Activated CD4-positive, alpha-beta T cell treated with anti-CD3 and anti-CD28 coated beads for 4 hours (primary cell): ENCODE data around the gene TMUB1.
A peak's percentile ranks its signal among the peaks of the same experiment; 100 is the strongest.

Experiments
- DNase-seq, 2 donors: peaks; one replicate each; pipeline ENCODE4 v3.0.0-alpha.2; 2020

TMUB1 gene

DNA sequence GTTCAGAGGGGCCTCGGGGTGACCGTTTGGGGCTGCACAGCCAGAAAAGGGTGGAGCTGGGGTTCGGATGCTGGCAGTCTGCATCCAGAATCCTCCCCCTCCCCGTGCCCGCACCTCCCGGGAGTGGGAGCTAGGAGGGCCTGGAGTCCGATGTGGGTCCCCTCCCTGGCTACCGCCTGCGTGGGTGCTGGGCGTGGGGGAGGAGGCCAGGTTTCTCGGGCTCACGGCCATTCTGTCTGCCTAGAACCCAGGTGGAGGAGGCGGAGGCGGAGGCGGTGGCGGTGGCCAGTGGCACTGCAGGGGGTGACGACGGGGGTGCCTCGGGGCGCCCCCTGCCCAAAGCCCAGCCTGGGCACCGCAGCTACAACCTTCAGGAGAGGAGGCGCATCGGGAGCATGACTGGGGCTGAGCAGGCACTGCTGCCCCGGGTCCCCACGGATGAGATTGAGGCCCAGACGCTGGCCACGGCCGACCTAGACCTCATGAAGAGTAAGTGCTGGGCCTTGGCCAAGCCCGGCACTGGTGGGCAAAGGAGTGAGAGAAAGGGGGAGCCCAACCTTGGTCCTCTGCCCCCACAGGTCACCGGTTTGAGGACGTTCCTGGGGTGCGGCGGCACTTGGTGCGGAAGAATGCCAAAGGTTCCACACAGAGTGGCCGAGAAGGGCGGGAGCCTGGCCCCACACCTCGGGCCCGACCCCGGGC is 16.9 kb downstream of the TMUB1 start:
- no peak for DNase-seq

DNA sequence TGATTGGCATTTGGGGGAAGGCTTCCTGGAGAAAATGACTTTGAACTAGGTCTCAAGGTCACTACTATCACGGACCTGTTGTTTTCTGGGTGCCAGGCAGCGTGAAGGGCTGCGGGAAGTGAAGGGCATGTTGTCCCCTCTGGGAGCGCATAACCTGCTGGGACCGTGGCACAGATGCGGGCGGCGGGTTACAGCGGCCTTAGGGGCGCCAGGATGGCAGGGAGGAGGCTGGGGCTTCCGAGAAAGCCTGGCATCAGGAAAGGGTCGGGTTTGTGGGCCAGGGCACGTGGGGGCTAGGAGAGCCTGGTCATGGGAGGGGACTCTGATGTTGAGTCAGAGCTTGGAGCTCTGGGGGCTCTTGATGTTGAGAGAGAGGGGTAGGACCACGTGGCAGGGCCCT is 17.8 kb downstream of the TMUB1 start:
- DNase-seq = no peak

DNA sequence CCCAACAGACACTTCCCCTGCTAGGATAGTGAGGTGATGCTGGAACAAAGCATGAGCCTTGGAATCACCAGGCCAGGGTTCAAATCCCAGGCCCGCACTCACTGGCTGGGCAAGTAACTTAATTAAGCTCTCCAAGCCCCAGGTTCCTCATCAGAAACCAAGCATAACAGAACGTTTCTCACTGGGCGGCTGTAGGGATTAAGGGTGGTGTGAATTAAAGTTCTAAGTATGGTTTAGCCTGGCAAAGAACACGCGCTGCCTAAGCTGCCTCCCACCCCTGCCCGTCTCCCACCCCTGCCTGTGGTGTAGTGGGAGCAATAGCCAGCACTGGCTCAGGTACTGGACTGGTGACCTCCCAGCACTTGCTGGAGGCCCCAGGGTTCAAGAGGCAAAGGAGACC is 18.3 kb downstream of the TMUB1 start:
- no peak for DNase-seq

DNA sequence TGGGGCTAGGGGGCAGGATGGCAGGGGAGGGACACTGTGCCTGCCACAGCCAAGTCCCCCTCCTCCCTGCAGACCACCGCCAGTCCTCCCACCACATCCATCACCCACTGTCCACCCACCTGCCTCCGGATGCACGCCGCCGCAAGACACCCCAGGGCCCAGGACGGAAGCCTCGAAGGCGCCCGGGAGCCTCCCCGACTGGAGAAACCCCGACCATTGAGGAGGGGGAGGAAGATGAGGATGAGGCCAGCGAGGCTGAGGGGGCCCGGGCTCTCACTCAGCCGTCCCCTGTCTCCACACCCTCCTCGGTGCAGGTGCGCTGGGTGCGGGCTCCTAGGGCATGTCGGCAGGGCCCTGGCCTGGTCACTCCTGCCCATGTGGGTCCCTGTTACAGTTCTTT is 18.8 kb downstream of the TMUB1 start:
- no peak for DNase-seq

DNA sequence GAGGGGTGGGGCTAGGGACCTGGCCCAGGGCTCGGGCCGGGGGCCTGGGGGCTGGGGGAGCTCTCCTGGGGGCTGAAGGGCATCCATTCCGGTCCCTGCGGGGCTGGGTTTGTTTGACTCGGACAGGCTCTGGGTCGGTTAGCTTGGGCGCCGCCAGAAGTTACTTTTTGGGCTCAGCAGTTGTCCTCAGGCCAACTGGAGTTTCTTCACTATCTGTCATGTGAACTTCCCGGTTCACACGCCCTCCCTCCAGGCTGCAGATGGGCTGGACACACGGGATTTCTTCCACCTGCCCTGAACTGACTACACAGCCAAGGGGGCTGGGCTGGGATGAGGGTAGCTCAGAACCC is 20.1 kb downstream of the TMUB1 start:
- DNase-seq = no peak

DNA sequence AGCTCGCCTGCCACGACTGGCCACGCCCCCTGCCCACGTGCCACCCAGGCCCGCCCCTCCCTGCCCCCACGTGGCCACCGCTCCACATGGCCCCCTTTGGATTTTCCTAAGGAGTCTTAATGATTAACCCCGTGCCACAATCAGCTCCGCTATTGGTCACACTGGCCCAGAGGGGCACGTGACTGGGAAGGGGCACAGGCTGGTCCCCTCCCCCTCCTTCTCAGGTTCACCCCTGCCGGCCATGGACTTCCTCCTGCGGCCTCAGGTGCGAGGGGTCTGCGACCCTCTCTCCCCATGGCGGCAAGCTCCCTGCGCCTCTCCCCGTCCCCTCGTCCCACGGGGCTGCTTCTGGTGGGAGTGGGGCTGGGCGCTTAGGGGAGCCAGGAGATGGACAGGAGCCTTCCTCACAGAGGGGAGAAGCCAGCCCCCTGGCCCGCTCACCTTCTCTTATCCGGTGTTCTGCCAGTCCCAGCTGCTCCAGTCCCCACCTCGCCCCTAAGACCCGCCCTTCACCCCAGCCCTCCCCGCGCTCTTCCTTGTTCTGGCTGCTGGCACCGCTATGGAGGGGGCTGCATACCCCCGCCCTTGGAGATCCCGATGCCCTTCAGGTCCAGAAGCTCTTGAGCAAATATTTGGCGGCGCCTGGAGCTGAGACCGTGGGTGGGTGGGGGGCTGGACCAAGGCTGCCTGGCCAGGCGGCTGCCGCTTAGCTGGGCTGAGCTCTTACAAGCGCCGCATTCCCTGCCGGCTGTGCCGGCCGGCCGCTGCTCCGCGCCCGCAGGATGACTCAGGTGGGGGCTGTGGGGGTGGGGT is 20.7 kb downstream of the TMUB1 start:
- DNase-seq = no peak

DNA sequence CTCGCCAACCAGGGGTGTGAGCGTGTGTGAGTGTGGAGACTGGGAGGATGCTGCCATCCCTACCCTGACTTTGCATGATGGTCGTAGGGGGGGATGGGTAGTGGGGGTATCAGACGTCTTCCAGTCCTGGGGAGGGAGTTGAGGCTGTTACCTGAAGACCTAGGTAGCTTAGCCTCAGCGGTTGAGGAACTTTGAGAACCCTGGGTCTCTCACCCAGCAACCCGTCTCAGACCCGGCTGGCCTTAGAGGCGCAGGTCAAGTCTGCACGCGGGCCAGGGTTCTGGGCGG is 21.2 kb downstream of the TMUB1 start:
- DNase-seq = no peak

DNA sequence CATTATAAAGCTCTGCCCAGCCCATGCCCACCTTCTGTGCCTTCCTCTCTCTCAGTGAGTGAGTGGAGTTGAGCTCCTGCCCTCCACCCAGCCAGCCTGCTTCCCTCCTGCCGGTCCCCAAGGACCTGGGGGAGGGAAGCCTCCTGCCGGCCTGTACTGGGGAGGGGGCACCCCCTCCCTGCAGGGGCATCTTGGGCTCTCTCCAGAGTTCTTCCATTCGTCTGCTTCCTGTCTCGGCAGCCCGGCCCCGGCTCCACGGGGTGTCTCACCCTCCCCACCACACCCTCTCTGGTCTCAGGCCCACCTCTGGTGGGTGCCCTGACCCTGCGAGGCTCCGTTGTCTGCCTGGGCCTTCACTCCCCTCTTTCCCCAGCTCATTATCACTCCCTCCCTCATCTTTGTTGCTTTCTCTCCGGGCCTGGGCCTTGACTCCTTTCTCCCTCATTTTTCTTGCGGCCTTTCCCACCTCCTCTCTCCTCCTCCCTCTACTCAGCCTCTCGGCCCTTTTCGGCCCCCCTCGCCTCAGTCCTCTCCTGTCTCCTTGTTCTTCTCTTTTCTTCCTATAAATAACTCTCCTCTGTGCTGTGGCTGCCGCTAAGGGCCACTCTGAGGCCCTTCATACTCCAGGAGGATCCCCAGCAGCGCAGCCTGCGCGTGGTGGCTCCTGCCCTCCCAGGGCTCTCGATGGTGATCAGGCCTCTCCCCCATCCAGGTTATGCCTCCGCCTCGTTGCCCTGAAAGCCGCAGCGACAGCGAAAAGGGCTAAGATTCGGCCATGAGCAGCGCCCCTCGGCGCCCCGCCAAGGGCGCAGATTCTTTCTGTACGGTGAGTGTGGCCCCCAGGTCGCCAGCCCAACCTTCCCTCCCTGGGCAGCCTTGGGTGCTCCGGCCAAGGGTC is 21.8 kb downstream of the TMUB1 start:
- DNase-seq = no peak

DNA sequence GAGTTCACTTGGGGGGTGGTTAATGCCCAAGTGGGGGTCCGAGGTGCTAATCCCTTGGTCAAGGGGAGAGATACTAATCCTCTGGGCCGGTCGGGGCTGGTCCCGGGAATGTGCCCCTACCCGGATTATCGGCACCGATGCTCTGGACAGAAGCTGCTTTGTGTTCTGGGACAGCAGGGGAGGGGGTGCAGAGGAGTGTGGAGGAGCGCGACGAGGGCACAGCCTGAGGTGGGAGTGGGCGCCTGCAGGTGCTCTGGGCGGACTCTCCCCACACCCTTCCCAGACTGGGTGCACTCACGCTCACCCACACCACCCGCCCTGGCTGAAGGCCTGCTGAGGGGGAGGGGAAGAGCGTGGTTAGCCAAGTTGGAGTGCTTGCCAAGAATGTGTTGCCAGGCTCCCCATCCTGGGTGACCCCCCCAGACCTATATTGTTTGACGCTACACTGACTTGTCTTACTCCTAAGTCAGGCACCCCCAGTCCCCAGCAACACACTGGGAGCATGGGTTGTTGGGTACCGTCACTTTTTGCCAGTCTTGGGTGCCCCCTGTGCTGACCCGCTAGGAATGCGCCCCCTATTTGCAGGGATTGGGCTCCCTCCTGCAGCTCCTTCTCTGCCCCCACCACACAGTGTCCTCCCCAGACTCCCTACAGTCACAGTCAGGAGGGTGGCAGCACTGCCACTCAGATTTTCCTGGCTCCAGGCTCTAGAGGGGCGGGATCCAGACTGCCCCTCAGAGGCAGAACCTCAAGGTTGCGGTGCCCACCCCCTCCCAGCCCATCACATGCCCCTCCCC is 22.7 kb downstream of the TMUB1 start:
- peak in 1 of 2 donors; percentile 26 for DNase-seq

DNA sequence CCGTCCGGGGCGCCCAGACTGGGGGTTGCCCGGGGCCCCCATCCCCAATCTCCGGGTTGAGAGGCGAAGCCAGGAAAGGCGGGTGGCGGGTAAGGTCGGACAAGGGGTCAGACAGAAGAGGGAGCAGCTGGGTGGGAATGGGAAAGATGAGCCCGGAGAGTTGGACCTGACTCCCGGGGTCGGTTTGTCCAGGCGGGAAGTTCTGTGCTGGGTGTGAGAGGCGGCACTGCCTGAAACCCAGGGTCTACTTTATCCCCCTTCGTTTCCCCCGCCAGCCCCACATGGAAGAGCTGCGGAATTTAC is 23.2 kb downstream of the TMUB1 start:
- no peak for DNase-seq

DNA sequence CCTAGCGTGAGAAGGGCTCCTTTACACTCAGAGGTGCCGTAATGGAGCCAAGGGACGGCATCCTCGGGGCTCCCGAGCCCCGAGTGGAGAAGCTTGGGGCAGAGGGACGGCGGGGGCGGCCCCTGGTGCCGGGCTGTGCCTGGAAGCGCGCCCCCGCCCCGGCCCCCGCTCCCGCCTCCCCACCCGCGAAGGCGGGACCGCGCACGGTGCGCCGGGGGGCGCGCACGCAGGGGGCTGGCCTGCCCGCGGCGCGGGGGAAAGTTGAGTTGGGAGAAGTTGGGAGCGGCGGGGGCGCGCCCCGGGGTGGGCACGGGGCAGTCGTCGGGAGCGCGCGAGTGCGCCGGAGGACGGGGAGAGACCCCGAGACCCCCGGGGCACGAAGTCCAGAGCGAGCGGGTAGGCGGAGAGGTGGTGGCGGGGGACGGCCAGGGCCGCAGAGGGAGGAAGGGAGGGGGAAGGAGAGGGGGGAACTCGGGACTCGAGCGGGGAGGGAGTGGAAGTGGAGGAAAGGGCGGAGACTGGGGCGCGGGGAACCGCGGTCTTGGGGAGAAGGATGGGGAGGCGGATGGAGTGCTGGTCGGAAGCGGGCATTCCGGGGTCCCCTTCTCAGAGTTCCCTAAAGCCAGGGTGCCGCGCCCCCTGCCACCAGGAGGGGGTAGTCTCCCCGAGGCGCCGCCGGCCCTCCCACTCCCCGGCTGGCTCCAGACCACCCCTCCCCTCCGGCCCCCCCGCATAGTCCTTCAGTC is 23.8 kb downstream of the TMUB1 start, which contains the start of gene SLC4A2:
SLC4A2 (plus strand) TSS at position 223 of the 746 bp plus-strand sequence. CDS start 2,399 bp downstream, outside the sequence.
- DNase-seq = peak; percentile 73 to 76

DNA sequence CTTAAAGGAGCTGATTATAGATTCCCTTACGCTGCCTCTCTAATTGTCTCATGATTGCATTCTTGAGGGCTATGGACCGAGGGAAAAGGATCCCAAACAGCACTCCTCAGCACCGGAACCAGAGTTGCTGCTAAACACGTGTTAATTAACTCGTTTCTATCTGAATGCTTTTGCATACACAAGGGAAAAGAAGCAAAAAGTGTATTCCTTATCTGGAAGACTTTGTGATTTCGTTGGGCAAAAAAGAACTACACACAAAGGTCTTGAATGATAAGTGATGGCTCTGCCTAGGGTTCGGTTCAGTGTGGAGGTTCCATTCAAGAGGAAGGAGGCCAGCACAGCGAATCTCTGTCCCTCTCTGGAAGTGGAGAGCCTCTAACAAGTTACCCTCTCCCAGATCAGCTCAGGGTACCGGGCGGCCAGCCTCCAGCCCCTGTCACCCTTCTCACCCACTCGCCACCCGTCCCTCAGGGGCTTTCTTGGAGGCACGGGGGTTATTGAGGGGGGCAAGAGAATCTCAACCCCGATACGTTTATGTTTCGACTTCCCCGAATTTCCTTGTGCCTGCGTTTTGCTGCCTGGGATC is 24.4 kb downstream of the TMUB1 start:
- DNase-seq = peak in 1 of 2 donors; percentile 22

DNA sequence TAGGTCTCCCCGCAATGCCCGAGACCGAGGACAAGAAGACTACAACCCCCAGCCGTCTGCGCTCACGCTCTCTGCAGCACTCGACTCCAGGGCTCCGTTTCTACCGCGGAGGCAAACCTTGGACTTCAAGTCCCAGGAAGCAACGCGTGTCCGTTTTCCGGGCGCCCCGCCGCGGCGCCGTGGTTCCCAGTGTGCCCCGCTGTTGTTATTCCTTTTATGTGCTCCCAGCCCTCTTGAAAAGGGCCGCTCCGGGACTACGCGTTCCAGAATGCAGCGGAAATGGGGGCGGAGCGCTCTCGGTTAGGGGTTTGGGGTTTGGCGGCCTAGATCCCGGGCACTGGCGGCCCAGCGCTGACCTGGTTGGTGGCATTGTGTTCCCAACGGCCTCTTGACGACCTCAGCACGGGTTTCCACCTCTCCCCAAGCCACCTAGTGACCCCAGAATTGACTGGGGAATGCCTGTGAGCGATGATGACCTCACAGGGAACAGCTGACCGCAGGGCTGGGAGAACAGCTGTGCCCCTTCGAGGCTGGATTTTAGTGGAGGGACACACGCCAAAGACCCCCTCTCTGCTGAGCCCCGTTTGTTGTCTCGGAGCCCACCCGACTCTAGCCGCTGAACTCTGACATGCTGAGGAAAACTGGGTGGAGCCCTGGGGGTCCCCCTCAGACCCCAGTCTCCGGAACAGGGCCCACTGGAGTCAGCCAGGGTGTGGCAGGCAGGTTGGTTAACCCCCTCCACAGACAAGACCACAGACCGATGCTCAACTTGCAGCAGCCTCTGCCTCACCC is 25.1 kb downstream of the TMUB1 start:
- DNase-seq = peak; percentile 97

DNA sequence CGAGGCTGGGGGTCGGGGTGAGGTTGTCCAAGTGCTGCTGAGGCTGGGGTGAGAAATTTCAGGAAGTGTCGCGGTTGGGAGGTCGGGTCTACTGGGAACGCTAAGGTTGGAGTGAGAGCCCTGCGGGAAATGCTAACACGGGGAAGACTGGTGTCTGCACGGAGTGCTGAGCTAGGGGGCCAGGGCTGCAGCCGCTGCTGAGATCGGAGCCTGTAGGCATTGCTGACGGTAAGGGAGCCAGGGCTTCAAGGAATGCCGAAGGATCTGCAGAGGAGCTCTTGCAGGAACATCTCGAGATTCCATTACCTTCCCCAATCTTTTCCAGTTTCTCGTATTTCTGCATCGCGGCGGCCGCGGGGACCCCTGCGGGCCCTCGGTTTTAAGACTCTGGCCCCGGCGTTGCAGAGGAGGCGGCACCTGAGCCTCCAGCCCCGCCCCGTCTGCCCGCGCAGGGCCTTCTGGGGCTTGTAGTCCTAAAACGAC is 25.7 kb downstream of the TMUB1 start, which contains the start of gene CDK5:
CDK5 (minus strand) TSS at position 392 of the 483 bp plus-strand sequence; CDS start at position 343, 49 bp downstream.
- DNase-seq = no peak

DNA sequence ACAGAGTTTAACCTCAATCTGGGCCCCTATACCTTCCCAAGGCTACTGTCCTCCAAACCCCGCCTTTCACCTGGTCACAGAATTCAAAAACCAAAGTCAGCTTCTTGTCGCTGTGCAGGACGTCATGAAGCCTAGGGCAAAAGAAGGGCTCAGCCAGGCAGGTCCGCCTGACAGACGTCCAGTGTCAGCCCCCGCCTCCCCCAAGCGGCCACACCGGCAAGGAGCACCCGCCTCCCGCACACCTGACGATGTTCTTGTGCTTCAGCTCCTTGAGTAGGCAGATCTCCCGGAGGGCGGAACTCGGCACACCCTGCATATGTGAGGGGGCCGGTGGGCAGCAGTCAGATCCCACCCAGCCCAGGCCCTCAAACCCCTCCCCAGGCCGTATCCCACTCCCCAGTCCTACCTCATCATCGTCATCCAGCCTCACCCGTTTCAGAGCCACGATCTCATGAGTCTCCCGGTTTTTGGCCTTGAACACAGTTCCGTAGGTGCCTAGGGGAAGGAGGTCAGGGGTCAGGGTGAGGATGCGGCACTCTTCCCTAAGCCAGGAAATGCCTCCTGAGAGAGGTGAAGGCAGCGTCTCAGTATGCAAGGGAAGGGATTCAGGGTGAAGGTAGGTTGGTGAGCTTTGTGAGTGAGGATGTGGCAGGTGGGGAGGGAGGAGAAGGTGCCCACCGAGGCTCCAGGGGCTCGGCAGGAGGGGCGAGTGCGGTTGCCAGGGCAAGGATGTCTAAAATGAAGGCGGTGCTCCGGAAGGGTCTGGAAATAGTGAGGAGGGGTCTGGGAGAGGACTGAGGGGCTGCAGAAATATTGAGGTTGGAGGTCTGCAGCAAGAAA is 26.4 kb downstream of the TMUB1 start:
- DNase-seq = no peak

DNA sequence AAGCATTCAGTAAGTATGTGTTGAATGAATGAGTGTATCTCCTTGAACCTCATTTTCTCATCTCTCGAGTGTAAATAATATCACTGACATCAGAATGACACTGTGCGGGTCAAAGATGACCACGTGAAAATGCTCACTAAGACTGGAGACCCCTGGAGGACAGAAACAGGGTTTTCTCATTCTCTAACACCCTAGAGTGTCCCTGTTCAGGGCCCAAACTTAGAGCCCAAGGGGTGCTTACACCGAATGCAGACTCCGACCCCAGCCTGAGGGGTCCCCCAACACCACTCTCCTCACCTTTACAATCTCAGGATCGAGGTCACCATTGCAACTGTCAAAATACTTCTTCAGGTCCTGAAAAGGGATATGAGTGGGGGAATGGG is 27.0 kb downstream of the TMUB1 start:
- no peak for DNase-seq

DNA sequence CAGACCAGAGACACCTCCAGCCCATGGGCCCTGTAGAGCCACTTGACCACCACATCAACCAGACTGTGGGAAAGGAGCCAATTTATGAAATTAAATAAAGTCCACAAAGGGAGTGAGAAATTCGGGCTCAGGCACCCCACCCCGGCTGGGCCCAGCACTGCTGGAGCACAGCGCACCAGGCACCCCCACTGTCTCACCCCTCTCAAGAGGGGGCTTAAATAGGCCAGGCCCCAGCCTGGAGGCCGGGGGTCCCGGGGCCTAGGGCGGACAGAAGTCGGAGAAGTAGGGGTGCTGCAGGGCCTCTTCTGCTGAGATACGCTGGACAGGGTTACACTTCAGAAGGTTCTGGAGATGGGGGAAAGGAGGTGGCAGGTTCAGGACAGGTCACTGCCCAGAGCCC is 29.5 kb downstream of the TMUB1 start:
- DNase-seq = no peak

DNA sequence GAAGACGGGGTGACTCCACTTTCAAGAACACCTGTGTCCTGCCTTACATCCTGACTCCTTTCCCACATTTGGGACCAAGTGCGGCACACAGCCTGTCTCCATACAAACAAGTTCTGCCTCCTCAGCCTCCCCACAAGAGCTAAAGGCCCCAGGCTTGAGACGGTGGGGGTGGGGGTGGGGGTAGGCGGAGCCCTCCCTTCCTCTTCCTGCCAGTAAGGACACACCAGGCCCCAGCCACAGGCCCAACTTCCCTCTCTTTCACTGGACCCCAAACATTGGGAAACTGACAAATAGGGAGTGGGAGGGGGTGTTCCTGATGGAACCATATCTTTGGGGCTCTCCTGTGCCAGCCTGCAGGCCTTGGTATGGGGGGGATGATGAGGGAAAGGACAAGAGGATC is 30.2 kb downstream of the TMUB1 start:
- DNase-seq = no peak

DNA sequence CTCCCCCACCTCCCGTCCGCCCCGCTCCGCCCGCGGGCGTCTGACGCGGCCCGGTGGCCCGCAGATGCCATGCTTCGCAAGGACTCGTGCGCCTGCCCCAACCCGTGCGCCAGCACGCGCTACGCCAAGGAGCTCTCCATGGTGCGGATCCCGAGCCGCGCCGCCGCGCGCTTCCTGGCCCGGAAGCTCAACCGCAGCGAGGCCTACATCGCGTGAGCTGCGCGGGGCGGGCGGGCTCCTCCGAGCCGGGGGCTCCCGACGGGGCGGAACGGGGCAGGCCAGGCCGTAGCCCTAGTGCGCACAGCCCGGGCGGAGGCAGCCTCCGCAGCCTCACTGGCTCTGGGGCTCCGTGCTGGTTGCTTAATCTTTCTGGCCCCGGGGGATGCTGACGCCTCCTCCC is 32.2 kb downstream of the TMUB1 start:
- DNase-seq = peak; percentile 21 to 31
